ENCODE measurements around the gene MMP10. TPM values are rescaled to one million over a fixed set of nuclear protein-coding genes. Genes with fewer than 3 reads are reported as not detected.

The MMP10 gene
- total and polyA plus RNA-seq, 2 donors (not counting 3 experiments of a cell fraction or from before 2014, with no cell fraction given) = 4.3 to 15.0 TPM

GRCh38 chr11:102734650-102735049, 45.8 kb downstream of the MMP10 start:
- dilution Hi-C loops (cut with MboI; ENCODE audit: extremely low pct_ligation_motif_present, low sequenced_read_pairs) (no loop called here), intact Hi-C loops (cut with micrococcal nuclease) (no loop called here)
- Histone ChIP-seq H3K9me3 (replicated peaks; ENCODE audit: control insufficient read depth, insufficient read depth, low read length) (no peaks in the 10 kb centered on the region), H3K27me3 (ENCODE audit: control insufficient read depth in 2 of 2, insufficient read depth in 2 of 2, low read length in 2 of 2) (peaks cover 0 to 3% of the 10 kb centered on the region in 2 experiments), H3K4me3 (replicated peaks in 1 of 3; ENCODE audit: insufficient read depth in 1 of 3, low read depth in 1 of 3, low read length in 3 of 3) (no peak overlapping the region), H3K79me2 (ENCODE audit: control insufficient read depth, insufficient read depth, low read length) (no peaks in the 10 kb centered on the region), H3K36me3 (ENCODE audit: control insufficient read depth in 2 of 2, extremely low read depth in 1 of 2, insufficient read depth in 2 of 2, low read length in 2 of 2) (no peaks in the 10 kb centered on the region), H3K9ac (replicated peaks; ENCODE audit: extremely low read depth, insufficient read depth, low read length) (no peak overlapping the region), H2AFZ (ENCODE audit: low read depth, low read length) (no peak overlapping the region), H4K20me1 (replicated peaks; ENCODE audit: control insufficient read depth, extremely low read depth, insufficient read depth, low read length) (no peaks in the 10 kb centered on the region), H3K4me2 (ENCODE audit: insufficient read depth, low read length) (no peak overlapping the region), H3K27ac (ENCODE audit: insufficient read depth, low read depth, low read length) (no peak overlapping the region), H3K4me1 (ENCODE audit: control insufficient read depth, extremely low read depth, insufficient read depth, low read length) (peaks cover 13% of the 10 kb centered on the region), H3K9me1 (replicated peaks; ENCODE audit: control insufficient read depth, extremely low read depth, insufficient read depth, low read length) (no peaks in the 10 kb centered on the region)
- DNase-seq (ENCODE audit: low read depth, low spot score) (no peak), FAIRE-seq (no peak)
- ChIA-PET CTCF (interaction anchor here (0.9 to 3.0 kb wide), 12 partner anchors 19 to 207 kb away, joined by 3 to 12 read pairs (median 4); partner anchors contain the start of gene MMP10), POLR2A (no interaction called here)
- TF ChIP-seq GATA2 (IDR thresholded peaks at IDR 0.05; ENCODE audit: insufficient read depth, insufficient read length, low read depth, low read length) = no peak
- TF ChIP-seq EZH2 (IDR thresholded peaks at IDR 0.05; ENCODE audit: borderline replicate concordance, low read depth, low read length, severe bottlenecking) = no peak
- no peak for TF ChIP-seq MAX (IDR thresholded peaks at IDR 0.05; ENCODE audit: insufficient read depth, insufficient read length)
- no peak for TF ChIP-seq MYC (IDR thresholded peaks at IDR 0.05; ENCODE audit: low read depth, low read length)
- TF ChIP-seq CTCF (IDR thresholded peaks at IDR 0.05; ENCODE audit: extremely low read depth in 1 of 2, insufficient read depth in 1 of 2, low read depth in 1 of 2, low read length in 2 of 2) = no peak
- TF ChIP-seq FOS (IDR thresholded peaks at IDR 0.05; ENCODE audit: borderline replicate concordance, insufficient read depth, low read length) = no peak
- no peak for TF ChIP-seq POLR2AphosphoS5 (IDR thresholded peaks at IDR 0.05; ENCODE audit: insufficient read depth, low read depth, low read length)
- no peak for TF ChIP-seq POLR2A (IDR thresholded peaks at IDR 0.05; ENCODE audit: low read depth, low read length)
- TF ChIP-seq JUN (IDR thresholded peaks at IDR 0.05; ENCODE audit: borderline replicate concordance, insufficient read depth, insufficient read length, low read depth) = no peak
- no TSS peak for BruUV-seq (replicated peaks)

Data from endothelial cell of umbilical vein (primary cell).